H1 (cell line): Measurements from ENCODE around the gene MSANTD7. TPM values are rescaled to one million over a fixed set of nuclear protein-coding genes. Genes with fewer than 3 reads are reported as not detected.
A peak's percentile ranks its signal among the peaks of the same experiment; 100 is the strongest.

Source experiments
- CTCF ChIA-PET: fragments of 300-600 bp; sonication (Branson Sonifier 250); formaldehyde crosslinking; loops from one replicate; lab custom pipeline; 2021; ENCODE audit not compliant: partially characterized antibody; lab: Charles Lee
- POLR2A ChIA-PET: fragments of 300-600 bp; sonication (Branson Sonifier 250); formaldehyde crosslinking; loops from one replicate; lab custom pipeline; 2021; ENCODE audit warnings: inconsistent platforms; ENCODE audit not compliant: partially characterized antibody; lab: Charles Lee
- DNase-seq, 2 experiments: peaks; one replicate each; pipeline versions ENCODE4 v3.0.0 to v3.0.0-alpha.2; 2010 to 2022; ENCODE audit warnings: low spot score in 2 of 2, low read depth in 1 of 2, mixed read lengths in 1 of 2
- FAIRE-seq: peaks from 2 replicates; lab custom pipeline; 2011; peaks lifted over from hg19 to GRCh38; lab: Jason Lieb, UNC
- H2AFZ ChIP-seq: 2 replicates; pipeline ENCODE4 v1.8.1; 2012; ENCODE audit warnings: low read length, inconsistent platforms
- H2AK5ac ChIP-seq: 2 replicates; pipeline ENCODE4 v1.6.1; 2013; ENCODE audit warnings: low read depth, low read length
- H2BK120ac ChIP-seq: replicated peaks from 2 replicates; pipeline ENCODE3; 2013; ENCODE audit warnings: low read depth, low read length, inconsistent platforms
- H2BK12ac ChIP-seq: 2 replicates; pipeline ENCODE4 v1.6.1; 2013; ENCODE audit warnings: low read depth, low read length
- H2BK15ac ChIP-seq: 2 replicates; pipeline ENCODE4 v1.6.1; 2013; ENCODE audit warnings: low read length
- H2BK20ac ChIP-seq: 2 replicates; pipeline ENCODE4 v1.6.1; 2013; ENCODE audit warnings: low read length
- H2BK5ac ChIP-seq: 2 replicates; pipeline ENCODE4 v1.6.1; 2013; ENCODE audit warnings: low read depth, low read length
- H3K14ac ChIP-seq: 2 replicates; pipeline ENCODE4 v1.6.1; 2013; ENCODE audit warnings: inconsistent platforms; ENCODE audit not compliant: insufficient read length
- H3K18ac ChIP-seq: 2 replicates; pipeline ENCODE4 v1.6.1; 2013; ENCODE audit warnings: low read length; ENCODE audit errors: extremely low read depth
- H3K23ac ChIP-seq: 2 replicates; pipeline ENCODE4 v1.6.1; 2013; ENCODE audit warnings: inconsistent platforms; ENCODE audit not compliant: insufficient read length
- H3K23me2 ChIP-seq: 2 replicates; pipeline ENCODE4 v1.6.1; 2013; ENCODE audit warnings: low read depth, low read length
- H3K27ac ChIP-seq: 2 replicates; pipeline ENCODE4 v1.6.1; 2011; ENCODE audit warnings: low read depth, low read length, inconsistent platforms
- H3K27me3 ChIP-seq, 4 experiments: replicated peaks in 1 of 4; 1 replicate in 1 of 4; 2 replicates in 3 of 4; pipeline versions ENCODE4 v1.6.1 to v1.8.1; 2011 to 2013; ENCODE audit warnings: low read length in 3 of 4, mild to moderate bottlenecking in 3 of 4, inconsistent platforms in 2 of 4, mixed read lengths in 2 of 4, moderate library complexity in 1 of 4; ENCODE audit not compliant: control insufficient read depth in 3 of 4, insufficient read depth in 3 of 4; ENCODE audit errors: extremely low read depth in 1 of 4
- H3K36me3 ChIP-seq, 4 experiments: 2 replicates each; pipeline versions ENCODE4 v1.6.1 to v1.8.1; 2011 to 2013; ENCODE audit warnings: mild to moderate bottlenecking in 4 of 4, low read length in 3 of 4, moderate library complexity in 2 of 4, control low read depth in 1 of 4, inconsistent platforms in 1 of 4; ENCODE audit not compliant: insufficient read depth in 4 of 4, control insufficient read depth in 2 of 4
- H3K4ac ChIP-seq: replicated peaks from 2 replicates; pipeline ENCODE3; 2013; ENCODE audit warnings: low read length, low read depth, mixed read lengths, inconsistent platforms; ENCODE audit not compliant: insufficient read length
- H3K4me1 ChIP-seq, 4 experiments: replicated peaks in 1 of 4; 1 replicate in 1 of 4; 2 replicates in 3 of 4; pipeline versions ENCODE4 v1.6.1 to v1.8.1; 2011 to 2013; ENCODE audit warnings: low read length in 3 of 4, inconsistent platforms in 2 of 4, mixed read lengths in 1 of 4; ENCODE audit not compliant: insufficient read depth in 4 of 4, control insufficient read depth in 3 of 4
- H3K4me2 ChIP-seq, 2 experiments: 2 replicates each; pipeline versions ENCODE4 v1.6.1 to v1.8.1; 2011 to 2013; ENCODE audit warnings: low read depth in 2 of 2, low read length in 2 of 2, control low read depth in 1 of 2, inconsistent platforms in 1 of 2, mild to moderate bottlenecking in 1 of 2; ENCODE audit not compliant: insufficient read depth in 1 of 2
- H3K4me3 ChIP-seq, 4 experiments: fragments of 200-600, 300-600 bp in 1 of 4; sonication (generic), shearing (Covaris generic), sonication (Bioruptor Twin) in 1 of 4; 2 replicates each; pipeline versions ENCODE4 v1.5.1 to v1.8.1; 2011 to 2016; ENCODE audit warnings: low read length in 4 of 4, low read depth in 3 of 4, control low read depth in 2 of 4, inconsistent platforms in 2 of 4, mild to moderate bottlenecking in 2 of 4, mixed read lengths in 1 of 4, moderate library complexity in 1 of 4; ENCODE audit not compliant: insufficient read depth in 2 of 4; ENCODE audit errors: extremely low read depth in 1 of 4
- H3K56ac ChIP-seq: replicated peaks from 2 replicates; pipeline ENCODE3; 2013; ENCODE audit warnings: low read depth, mild to moderate bottlenecking, mixed read lengths, low read length, inconsistent platforms; ENCODE audit not compliant: insufficient read length
- H3K79me1 ChIP-seq: 2 replicates; pipeline ENCODE4 v1.6.1; 2013; ENCODE audit warnings: low read depth, low read length, control low read depth
- H3K79me2 ChIP-seq, 2 experiments: 2 replicates each; pipeline versions ENCODE4 v1.6.1 to v1.8.1; 2012 to 2013; ENCODE audit warnings: low read length in 2 of 2, mild to moderate bottlenecking in 2 of 2, inconsistent platforms in 1 of 2; ENCODE audit not compliant: insufficient read depth in 2 of 2, control insufficient read depth in 1 of 2
- H3K9ac ChIP-seq, 4 experiments: replicated peaks in 1 of 4; 1 replicate in 1 of 4; 2 replicates in 3 of 4; pipeline versions ENCODE4 v1.6.1 to v1.8.1; 2011 to 2013; ENCODE audit warnings: low read depth in 3 of 4, low read length in 3 of 4, control low read depth in 2 of 4, mild to moderate bottlenecking in 2 of 4, moderate library complexity in 2 of 4, inconsistent platforms in 1 of 4; ENCODE audit errors: extremely low read depth in 1 of 4
- H3K9me3 ChIP-seq, 2 experiments: 2 replicates each; pipeline versions ENCODE4 v1.6.1 to v1.8.1; 2012 to 2013; ENCODE audit warnings: mild to moderate bottlenecking in 2 of 2, moderate library complexity in 2 of 2, control low read depth in 1 of 2, inconsistent platforms in 1 of 2, low read depth in 1 of 2, low read length in 1 of 2, mixed read lengths in 1 of 2; ENCODE audit not compliant: insufficient read depth in 2 of 2
- H4K20me1 ChIP-seq, 2 experiments: replicated peaks in 1 of 2; 2 replicates each; pipeline versions ENCODE3 to v1.8.1; 2011 to 2013; ENCODE audit warnings: inconsistent platforms in 2 of 2, low read length in 2 of 2, mild to moderate bottlenecking in 1 of 2; ENCODE audit not compliant: insufficient read depth in 2 of 2, control insufficient read depth in 1 of 2
- H4K5ac ChIP-seq: 2 replicates; pipeline ENCODE4 v1.6.1; 2013; ENCODE audit warnings: low read length, low read depth, mixed read lengths, inconsistent platforms; ENCODE audit not compliant: insufficient read length
- H4K8ac ChIP-seq: 2 replicates; pipeline ENCODE4 v1.8.0; 2013; ENCODE audit warnings: mild to moderate bottlenecking, moderate library complexity, low read length, inconsistent platforms; ENCODE audit not compliant: insufficient read depth; ENCODE audit errors: extremely low read depth
- H4K91ac ChIP-seq: replicated peaks from 2 replicates; pipeline ENCODE3; 2013; ENCODE audit warnings: low read length, mixed read lengths, inconsistent platforms; ENCODE audit not compliant: insufficient read length
- ASH2L ChIP-seq: fragments of 200-600, 300-600 bp; sonication (generic); IDR thresholded peaks from one replicate; pipeline ENCODE4 v1.7.1; 2017; ENCODE audit warnings: low read length
- CBX5 ChIP-seq: fragments of 300-800, 300-1000 bp; sonication (generic); IDR thresholded peaks from 2 replicates; pipeline ENCODE4 v1.7.1; 2016; ENCODE audit warnings: antibody characterized with exemption, low read length, low read depth
- CREB1 ChIP-seq: IDR thresholded peaks from 2 replicates; pipeline ENCODE4 v1.6.1; 2012; ENCODE audit warnings: inconsistent platforms
- E2F6 ChIP-seq: IDR thresholded peaks from 2 replicates; pipeline ENCODE4 v1.6.1; 2012; ENCODE audit warnings: inconsistent platforms
- EZH2 ChIP-seq: fragments of 200-600 bp; sonication (generic); IDR thresholded peaks from 2 replicates; pipeline ENCODE4 v1.7.1; 2012; ENCODE audit warnings: low read depth, mild to moderate bottlenecking, moderate library complexity, low read length, inconsistent platforms; ENCODE audit not compliant: severe bottlenecking
- GTF2F1 ChIP-seq: IDR thresholded peaks from 2 replicates; pipeline ENCODE4 v1.6.1; 2012; ENCODE audit warnings: low read depth, low read length, improper control_type of control experiment, borderline replicate concordance
- HDAC6 ChIP-seq: IDR thresholded peaks from one replicate; pipeline ENCODE4 v1.7.1; 2012; ENCODE audit warnings: low read depth, mild to moderate bottlenecking, inconsistent platforms, low read length, moderate library complexity
- JUN ChIP-seq: IDR thresholded peaks from 2 replicates; pipeline ENCODE4 v1.6.1; 2011; ENCODE audit warnings: low read depth, mild to moderate bottlenecking, improper control_type of control experiment, low read length
- JUND ChIP-seq: IDR thresholded peaks from 2 replicates; pipeline ENCODE4 v1.6.1; 2011; ENCODE audit warnings: mild to moderate bottlenecking, improper control_type of control experiment, low read length
- KDM1A ChIP-seq: fragments of 200-600, 300-600 bp; sonication (generic); IDR thresholded peaks from 2 replicates; pipeline ENCODE4 v1.7.1; 2016; ENCODE audit warnings: mild to moderate bottlenecking, low read length, borderline replicate concordance
- RNF2 ChIP-seq: fragments of 200-900, 300-1000 bp; sonication (generic); IDR thresholded peaks from 2 replicates; pipeline ENCODE4 v1.7.1; 2016; ENCODE audit warnings: borderline replicate concordance, low read depth, mild to moderate bottlenecking, antibody characterized with exemption, low read length; ENCODE audit not compliant: poor library complexity, severe bottlenecking; ENCODE audit errors: missing control alignments
- SIX5 ChIP-seq: IDR thresholded peaks from 2 replicates; pipeline ENCODE4 v1.6.1; 2011; ENCODE audit warnings: mild to moderate bottlenecking, low read depth, low read length
- TAF1 ChIP-seq: IDR thresholded peaks from 2 replicates; pipeline ENCODE4 v1.6.1; 2011; ENCODE audit warnings: mild to moderate bottlenecking, low read depth, low read length
- WGBS, 2 experiments: shearing (Covaris generic) in 1 of 2; methylation state at CpG; one replicate each; pipeline versions ENCODE4 v1.1.6 to v1.1.7; 2013 to 2015; ENCODE audit warnings: low lambda C conversion rate in 2 of 2, mixed read lengths in 2 of 2, inconsistent platforms in 1 of 2, low coverage in 1 of 2, missing lambda C conversion rate in 1 of 2; ENCODE audit not compliant: insufficient replicate concordance in 2 of 2, insufficient coverage in 1 of 2, insufficient read length in 1 of 2; ENCODE audit errors: extremely low coverage in 1 of 2, missing lambda C conversion rate in 1 of 2; 5-methylcytosine and 5-hydroxymethylcytosine counted together
- polyA plus RNA-seq, 7 experiments: library from polyadenylated mRNA; depleted of rRNA in 3 of 7; stranded (reverse) in 5 of 7; unstranded in 2 of 7; fragments of >200 nt in 5 of 7; fragments of 200-250 nt in 2 of 7; gene quantifications; 1 replicate in 5 of 7; 2 replicates in 1 of 7; 4 replicates in 1 of 7; pipeline versions ENCODE4 v1.2.1 to v1.2.3, GENCODE V29; 2011 to 2013; ENCODE audit warnings: missing spikeins in 2 of 7, mixed read lengths in 2 of 7
- total RNA-seq: library from RNA; stranded (reverse); fragmentation: NEBNext Ultra II Directional; extraction: Animal tissue kit (Norgen Biotek cat#: 25700); gene quantifications from 2 replicates; pipeline ENCODE4 v1.2.1, GENCODE V29; 2021

Gene MSANTD7
- total and polyA plus RNA-seq, 2 of the 8 experiments (the other 6 are each of a cell fraction or from before 2014, with no cell fraction given) = 5.0 to 15.2 TPM

DNA sequence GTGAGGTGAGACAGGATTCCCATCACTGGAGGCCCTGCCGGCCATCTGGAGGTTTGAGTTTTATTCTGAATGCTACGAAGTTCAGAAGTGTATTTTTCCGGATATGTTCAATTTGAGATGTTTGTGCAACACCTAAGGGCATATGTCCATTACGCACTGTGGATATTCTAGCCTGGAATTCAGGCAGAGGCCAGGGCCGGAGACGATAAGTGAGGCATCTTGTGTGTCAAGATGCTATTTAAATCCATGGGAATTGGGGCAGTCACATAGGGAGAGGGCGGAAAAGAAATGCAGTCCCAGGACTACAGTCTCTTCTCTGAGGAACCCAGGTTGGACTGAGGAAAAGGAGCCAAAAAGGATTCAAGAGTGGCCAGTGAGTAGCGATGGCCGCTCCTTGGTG, 38.7 kb downstream of the MSANTD7 start:
- POLR2A ChIA-PET = interaction anchor here (0.8 to 2.3 kb wide), 3 partner anchors 28 to 39 kb away, joined by 3 to 32 read pairs (median 8); partner anchors contain the start of genes CDNF, HSPA14 and MSANTD7
- WGBS, 2 experiments = 85% methylated on average over 9 of the region's 9 CpGs; no CpG with 5 or more reads in 1 of the 2 experiments
- no peak for TF ChIP-seq KDM1A
- TF ChIP-seq CBX5 = no peak
- no peak for TF ChIP-seq CREB1
- TF ChIP-seq RNF2 = no peak
- TF ChIP-seq ASH2L = no peak
- TF ChIP-seq JUN = no peak
- no peak for TF ChIP-seq JUND
- TF ChIP-seq GTF2F1 = no peak
- TF ChIP-seq E2F6 = no peak
- no peak for TF ChIP-seq EZH2
- TF ChIP-seq TAF1 = no peak
- TF ChIP-seq HDAC6 = no peak
- TF ChIP-seq SIX5 = no peak

More for the DNA sequence above, 38.7 kb downstream of the MSANTD7 start:
- Histone ChIP-seq H3K4me1 (peaks cover 3 to 11% (median 7%) of the 10 kb centered on the region in 4 experiments; a peak in 6 of 7 replicates), H2BK120ac (no peak overlapping the region), H3K4me3 (peak overlapping the region in 1 of 4 experiments; percentile 89; a peak in 2 of 8 replicates), H2BK12ac (peak overlapping the region; percentile 51; the same call in 1 of the 2 replicates), H3K18ac (no peak overlapping the region), H2BK5ac (no peak overlapping the region), H2AFZ (no peak overlapping the region), H3K56ac (no peak overlapping the region), H3K27me3 (no peaks in the 10 kb centered on the region), H3K9ac (no peak overlapping the region), H3K23ac (no peak overlapping the region), H3K27ac (no peak overlapping the region), H4K5ac (no peak overlapping the region), H3K79me1 (no peaks in the 10 kb centered on the region; the same call in 1 of the 2 replicates), H3K36me3 (peaks cover 0 to 3% (median under 1%) of the 10 kb centered on the region in 4 experiments; a peak in 2 of 8 replicates), H3K14ac (no peak overlapping the region), H3K23me2 (peaks cover 7% of the 10 kb centered on the region), H2BK20ac (no peak overlapping the region), H2AK5ac (no peak overlapping the region), H3K4me2 (peak overlapping the region; percentile 68 to 76; a peak in 2 of 4 replicates), H2BK15ac (no peak overlapping the region), H3K9me3 (no peaks in the 10 kb centered on the region), H4K20me1 (peaks cover 5 to 11% of the 10 kb centered on the region in 2 experiments), H3K4ac (no peak overlapping the region), H4K8ac (no peak overlapping the region), H3K79me2 (peaks cover 9 to 35% of the 10 kb centered on the region in 2 experiments), H4K91ac (no peak overlapping the region)
- FAIRE-seq (no peak), DNase-seq (no peak)
- CTCF ChIA-PET = interaction anchor here (2.1 to 3.3 kb wide), 2 partner anchors 13 to 340 kb away, joined by 6 to 19 read pairs; no protein-coding TSS in a partner anchor
